Suprapubic skin (tissue), 4 donors: Measurements from ENCODE around the gene CFAP77.

Experiments
- CTCF ChIP-seq, 2 donors: fragments of 200-600 bp in 1 of 2; fragments of 450-650 bp in 1 of 2; sonication (generic) in 1 of 2; IDR thresholded peaks; one replicate each; pipeline ENCODE4 v1.5.1; 2016 to 2019; ENCODE audit warnings: antibody characterized with exemption in 2 of 2, mild to moderate bottlenecking in 1 of 2, moderate library complexity in 1 of 2
- EP300 ChIP-seq: sonication (generic); formaldehyde crosslinking; IDR thresholded peaks from one replicate; pipeline ENCODE4 v1.6.1; 2017; ENCODE audit warnings: antibody characterized with exemption
- POLR2A ChIP-seq, 2 donors: fragments of 450-650 bp; IDR thresholded peaks; one replicate each; pipeline ENCODE4 v1.6.1; 2017; ENCODE audit warnings: antibody characterized with exemption in 2 of 2, mild to moderate bottlenecking in 2 of 2, moderate library complexity in 2 of 2
- POLR2AphosphoS5 ChIP-seq, 3 donors: sonication (generic); formaldehyde crosslinking; IDR thresholded peaks; one replicate each; pipeline ENCODE4 v1.6.1; 2017; ENCODE audit warnings: antibody characterized with exemption in 3 of 3

- no peak for TF ChIP-seq CTCF (IDR thresholded peaks at IDR 0.05)
- TF ChIP-seq POLR2AphosphoS5 (IDR thresholded peaks at IDR 0.05): no peak
- no peak for TF ChIP-seq EP300
- no peak for TF ChIP-seq POLR2A (IDR thresholded peaks at IDR 0.05)
These were observed 51.4 kb downstream of the CFAP77 start for GRCh38 chr9:132461281-132461896.
